HG03342 (cell line): ENCODE results near the gene TOR4A.

Experiments used
- ATAC-seq: cut with Tn5 transposase; IDR thresholded peaks from one replicate; pipeline ENCODE4 v1.9.1; 2021; ENCODE audit warnings: mild to moderate bottlenecking, moderate library complexity; ENCODE audit not compliant: unreplicated experiment

Gene TOR4A

DNA sequence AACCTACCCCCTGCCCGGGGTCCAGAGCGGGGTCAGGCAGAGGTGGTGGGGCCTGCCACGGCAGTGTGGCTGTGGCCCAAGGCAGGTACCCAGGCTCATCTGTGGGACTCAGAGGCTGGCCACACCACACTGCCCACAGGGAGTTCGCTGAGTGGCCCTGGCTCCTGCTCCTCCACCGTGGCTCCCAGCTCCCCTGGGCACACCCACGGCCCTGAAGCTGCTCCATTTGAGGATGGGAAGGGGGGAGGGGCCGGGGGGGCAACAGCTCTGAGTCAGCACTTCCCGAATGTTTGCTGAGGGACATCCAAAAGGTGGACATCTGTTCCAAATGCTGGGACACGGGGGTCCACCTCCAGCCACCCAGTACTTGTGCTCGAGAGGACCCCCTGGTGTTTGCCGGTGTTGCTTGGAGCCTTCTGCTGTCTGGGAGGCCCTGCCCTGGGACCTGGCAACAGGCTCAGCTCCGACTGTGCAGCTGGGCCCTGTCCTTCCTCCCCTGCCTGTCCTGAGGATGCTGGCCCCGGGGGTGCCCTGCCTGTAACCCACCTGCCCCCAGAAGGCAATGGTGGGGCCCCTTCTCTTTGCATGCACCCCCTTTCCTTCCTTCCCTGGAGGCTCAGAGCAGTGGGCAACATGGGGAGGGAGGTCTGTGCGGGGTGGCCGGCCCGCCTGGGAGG lies 27.0 kb downstream of the TOR4A start:
- ATAC-seq = no peak

DNA sequence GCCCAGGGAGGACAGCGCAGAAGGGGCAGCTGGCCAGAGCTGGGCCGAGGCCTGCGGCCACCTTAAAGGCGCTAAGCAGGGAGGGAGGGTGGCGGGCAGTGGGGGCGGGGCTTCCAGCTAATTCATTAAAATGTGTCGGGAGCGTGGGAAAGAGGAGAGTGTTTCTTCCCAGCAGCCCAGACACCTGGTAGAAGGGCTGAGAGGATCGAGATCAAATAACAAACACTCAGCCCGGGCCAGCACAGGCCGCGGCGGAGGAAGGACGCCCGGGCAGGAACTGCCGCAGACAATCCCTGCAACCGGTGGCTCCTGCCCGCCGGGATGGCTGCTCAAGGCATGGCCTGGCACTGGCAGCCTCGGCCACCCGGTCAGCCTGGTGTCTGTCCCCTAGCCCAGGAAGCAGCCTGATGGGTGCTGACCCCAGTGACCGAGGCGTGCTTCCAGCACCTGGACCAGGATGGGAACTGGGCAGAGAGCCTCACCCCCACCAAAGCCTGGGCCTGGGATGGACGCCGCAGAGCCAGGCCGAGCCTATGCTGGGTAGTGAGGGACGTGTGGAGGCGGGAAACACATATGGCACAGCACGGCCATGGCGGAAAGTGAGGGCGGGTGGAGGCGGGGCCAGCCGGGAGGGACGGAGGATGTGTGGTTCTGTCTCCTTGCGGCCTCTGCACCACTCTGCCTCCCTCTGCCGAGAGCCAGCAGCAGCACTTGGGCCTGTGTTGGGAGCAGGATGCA lies 27.7 kb downstream of the TOR4A start:
- ATAC-seq = no peak

GRCh38 chr9:137305798-137306065 lies 28.2 kb downstream of the TOR4A start:
- ATAC-seq = no peak

DNA sequence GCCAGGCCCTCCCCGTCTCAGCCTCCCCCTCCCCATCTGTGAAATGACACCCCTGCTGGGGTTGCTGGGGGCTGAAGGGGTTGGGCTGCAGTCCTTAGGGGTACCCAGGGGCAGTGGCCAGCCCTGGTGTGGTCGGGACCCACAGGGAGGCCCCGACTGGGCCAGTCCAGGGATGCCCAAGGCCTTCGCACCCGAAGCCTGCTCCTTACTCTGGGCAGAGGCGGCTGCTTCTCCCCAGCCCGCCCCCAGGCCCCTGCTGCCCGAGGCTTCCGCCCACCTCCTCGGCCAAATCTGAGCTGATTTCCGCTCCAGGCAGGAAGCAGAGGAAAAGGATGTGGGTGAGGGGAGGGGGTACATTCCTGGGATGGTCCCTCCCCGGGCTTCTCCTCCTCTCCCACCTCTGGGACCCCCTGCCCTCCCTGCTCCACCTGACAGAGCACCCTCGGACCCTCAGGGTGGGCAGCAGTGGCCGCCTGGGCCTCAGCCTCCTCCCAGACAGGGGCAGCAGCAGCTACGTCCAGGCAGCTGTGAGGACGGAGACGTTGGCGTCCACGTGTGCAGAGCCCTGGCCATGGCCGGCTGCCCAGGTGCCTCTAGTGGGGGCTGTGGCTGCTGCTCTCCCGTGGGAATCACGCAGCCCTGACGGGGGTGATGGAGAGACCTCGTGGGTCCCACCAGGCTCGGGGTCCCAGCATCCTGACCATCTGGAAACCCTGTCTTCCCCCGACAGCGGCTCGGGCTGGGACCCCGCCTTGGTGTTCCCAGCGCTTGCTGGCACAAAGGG lies 28.7 kb downstream of the TOR4A start:
- ATAC-seq = no peak

DNA sequence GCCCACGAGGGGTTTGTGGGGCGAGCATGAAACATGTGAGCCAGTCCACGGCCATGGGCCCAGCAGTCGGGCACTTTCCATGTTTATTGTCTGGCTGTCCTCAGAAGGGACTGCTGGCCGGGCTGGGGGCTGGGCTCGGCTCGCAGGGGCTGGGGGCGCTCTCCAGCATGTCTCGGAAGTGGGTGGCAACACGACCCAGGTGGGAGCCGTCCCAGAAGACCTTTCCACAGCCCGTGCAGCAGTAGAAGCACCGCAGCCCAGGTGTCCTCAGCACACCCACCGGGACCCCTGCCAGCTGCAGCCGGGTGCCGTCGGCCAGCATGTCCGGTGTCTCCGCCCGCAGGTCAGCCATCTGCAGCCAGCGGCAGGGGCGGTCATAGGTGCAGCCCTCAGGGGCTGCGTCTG lies 29.3 kb downstream of the TOR4A start:
- ATAC-seq = no peak

- ATAC-seq = no peak
Measured at GRCh38 chr9:137307255-137308056, 29.9 kb downstream of the TOR4A start.

DNA sequence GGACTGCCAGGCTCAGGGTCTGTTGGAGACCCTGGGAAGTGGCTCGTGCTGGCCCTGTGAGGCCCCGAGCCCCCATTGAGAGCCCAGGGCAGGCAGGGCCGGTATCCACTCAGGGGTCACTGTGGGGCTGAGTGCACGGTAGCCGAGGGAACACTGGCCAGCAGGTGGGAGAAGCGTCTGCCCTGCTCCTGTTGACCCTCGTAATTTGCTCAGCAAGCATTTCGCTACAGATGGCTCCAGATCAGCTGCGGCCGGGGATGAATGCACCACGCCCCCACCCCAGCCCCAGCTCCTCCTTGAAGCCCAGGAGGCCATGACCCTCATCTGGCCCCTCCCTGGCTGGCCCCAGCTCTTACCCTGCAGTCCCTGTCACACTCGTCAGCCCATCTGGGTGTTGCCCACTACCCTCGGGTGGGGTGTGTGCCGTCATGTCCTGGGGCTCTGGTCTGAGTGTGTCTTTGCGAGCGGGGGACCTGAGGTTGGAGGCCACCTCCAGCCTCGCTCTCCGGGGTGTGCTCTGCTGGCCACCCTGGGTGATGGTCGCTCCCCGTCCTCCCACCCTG lies 30.6 kb downstream of the TOR4A start:
- no peak for ATAC-seq

GRCh38 chr9:137309368-137310188 lies 32.1 kb downstream of the TOR4A start:
- ATAC-seq = no peak

GRCh38 chr9:137310189-137311052 lies 32.9 kb downstream of the TOR4A start:
- ATAC-seq = no peak

DNA sequence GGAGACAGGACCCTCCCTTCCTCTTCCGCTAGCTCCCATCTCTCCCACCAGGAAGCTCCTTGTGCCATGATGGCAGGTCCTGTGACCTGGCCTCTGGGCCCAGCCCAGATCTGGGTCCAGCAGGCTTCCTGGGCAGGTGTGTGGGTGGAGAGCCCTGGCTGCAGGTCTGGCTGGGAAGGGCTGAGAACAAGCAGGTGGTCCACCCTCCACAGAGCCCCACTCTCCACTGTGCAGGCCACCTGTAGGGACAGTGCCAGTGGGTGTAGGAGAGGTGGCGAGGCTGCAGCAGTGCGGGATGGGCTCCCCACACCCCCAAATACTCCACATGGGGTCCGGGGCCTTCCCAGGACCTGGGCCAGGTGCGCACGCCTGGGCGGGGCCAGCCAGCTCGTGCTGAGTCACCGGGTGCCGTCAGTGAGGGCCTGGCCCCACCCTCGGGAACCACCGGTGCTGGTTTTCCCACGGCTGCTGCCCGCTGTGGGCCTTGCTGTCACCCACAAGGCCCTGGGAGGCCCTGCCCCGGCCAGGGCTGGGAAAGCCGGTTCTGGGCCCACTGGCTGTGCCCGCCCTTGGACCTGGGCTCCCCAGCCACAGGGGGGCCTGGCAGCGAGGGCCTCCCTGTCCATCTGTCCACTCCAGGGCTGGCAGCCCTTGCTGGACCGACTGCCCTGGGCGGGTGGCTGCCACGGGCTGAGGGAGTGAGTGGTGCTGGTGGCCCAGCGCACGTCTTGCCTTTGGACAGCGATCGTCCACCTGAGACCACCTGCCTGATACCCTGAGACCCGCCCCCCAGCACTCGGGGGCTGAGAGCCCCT lies 33.9 kb downstream of the TOR4A start:
- ATAC-seq = no peak

DNA sequence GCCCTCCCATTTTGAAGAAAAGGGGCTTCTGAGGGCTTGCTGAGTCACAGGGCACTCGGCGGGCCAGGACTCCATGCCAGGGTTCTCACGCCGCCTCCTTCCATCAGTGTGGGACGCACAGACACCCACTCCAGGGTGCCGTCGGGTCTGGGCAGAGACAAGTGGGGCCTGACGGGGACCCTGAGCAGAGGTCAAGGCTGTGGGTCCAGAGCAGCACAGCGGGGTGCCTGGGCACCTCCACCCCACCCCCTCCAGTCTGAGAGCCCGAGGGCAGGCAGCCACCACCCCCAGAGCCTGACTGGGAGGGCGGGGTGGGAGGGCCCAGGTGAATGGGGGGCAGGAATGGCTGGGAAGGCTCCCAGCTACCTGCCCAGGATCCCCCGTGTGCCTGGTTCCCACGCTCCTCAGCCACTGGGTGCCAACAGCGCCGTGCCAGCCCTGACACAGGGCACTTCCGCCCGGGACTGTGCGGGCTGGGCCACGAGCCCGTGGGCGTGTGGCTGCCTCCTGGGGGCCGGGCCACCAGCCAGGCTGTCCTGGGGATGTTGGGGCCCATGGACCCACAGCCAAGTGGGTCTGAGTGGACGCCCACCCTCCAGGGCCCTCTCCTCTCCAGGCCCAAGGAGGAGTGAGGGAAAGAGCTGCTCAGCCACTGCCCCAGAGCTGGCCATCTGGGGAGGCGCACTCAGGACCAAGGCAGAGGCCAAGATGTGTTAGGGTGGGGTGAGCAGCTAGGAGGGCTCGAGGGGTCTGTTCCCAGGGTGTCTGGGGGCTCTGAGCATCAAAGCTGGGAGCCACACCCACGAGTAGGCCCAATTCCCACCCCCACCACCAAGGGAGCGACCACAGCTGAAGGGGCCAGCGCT lies 34.7 kb downstream of the TOR4A start:
- ATAC-seq = no peak

GRCh38 chr9:137312852-137313325 lies 35.4 kb downstream of the TOR4A start:
- no peak for ATAC-seq

GRCh38 chr9:137313326-137313936 lies 35.9 kb downstream of the TOR4A start:
- no peak for ATAC-seq

- ATAC-seq = no peak
Measured at GRCh38 chr9:137313956-137314560, 36.5 kb downstream of the TOR4A start.

GRCh38 chr9:137314561-137315560 lies 37.3 kb downstream of the TOR4A start:
- ATAC-seq = no peak
